ENCODE results near the gene LIMCH1. TPM values are rescaled to one million over a fixed set of nuclear protein-coding genes. Genes with fewer than 3 reads are reported as not detected.
A peak's percentile ranks its signal among the peaks of the same experiment; 100 is the strongest.

LIMCH1 gene
- total RNA-seq, 1 donor from 2014 or later, result 9.8 TPM

DNA sequence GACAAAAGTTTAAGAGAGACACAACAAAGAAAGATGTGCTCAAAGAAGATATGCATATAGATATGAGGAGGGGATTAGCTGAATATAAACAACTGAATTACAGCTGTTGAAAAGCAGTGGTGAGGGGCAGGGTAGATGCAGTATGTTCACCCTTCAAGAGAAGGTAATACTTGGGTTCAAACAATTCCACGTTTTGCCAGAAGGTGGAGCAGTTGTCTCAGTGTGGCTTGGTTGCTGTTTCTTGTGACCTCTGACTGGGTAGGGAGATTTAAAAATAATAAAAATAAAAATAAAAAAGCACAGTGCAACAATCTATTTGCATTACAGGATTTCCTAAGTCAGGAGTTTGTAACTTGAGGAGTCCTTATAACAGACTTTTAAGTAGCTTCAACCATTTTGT lies 187.3 kb downstream of the LIMCH1 start:
- peak; percentile 18 for DNase-seq (ENCODE audit: low spot score)
- H3K9me3 Mint-ChIP-seq, result peaks cover 6% of the 10 kb centered on the region

DNA sequence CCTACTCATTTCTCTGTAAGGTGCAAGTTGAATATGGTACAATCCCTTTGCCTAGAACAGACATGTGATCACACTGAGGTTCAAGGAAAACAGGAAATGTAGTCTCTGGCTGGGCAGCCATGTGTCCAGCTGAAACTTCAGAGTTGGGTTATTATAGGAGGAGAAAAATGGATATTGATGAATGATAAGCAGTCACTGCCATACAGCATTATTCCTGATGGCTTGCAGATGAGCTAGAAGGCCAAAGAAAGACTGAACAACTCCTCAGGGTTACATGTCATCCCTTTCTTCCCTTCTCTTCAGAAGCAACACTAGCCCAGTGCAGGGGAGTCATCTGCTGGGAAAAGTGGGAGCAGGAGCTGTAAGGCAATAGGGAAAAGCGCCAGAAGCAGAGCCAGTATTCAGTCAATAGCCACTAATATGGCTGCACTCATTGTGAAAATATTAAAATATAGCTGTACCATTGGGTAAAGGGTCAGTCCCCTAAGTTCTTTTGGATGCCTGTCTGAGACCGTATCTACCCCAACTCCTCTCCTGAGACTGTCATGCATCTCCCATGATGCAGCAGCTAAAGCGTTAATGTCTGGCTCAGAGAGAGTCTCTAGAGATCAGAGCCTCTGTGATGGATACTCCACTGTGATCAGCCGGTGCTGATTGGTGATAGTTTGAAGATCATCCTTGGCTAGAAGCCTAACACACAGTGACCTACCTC lies 190.1 kb downstream of the LIMCH1 start:
- H3F3A ChIP-seq (ENCODE audit: low read depth), result no peaks in the 10 kb centered on the region
- Mint-ChIP-seq H3K27me3 (ENCODE audit: insufficient read depth, low read depth) (peaks cover 14% of the 10 kb centered on the region), H3K4me1 (no peaks in the 10 kb centered on the region), H3K36me3 (no peaks in the 10 kb centered on the region), H3K4me3 (no peak overlapping the region), H3K27ac (no peak overlapping the region), H3K9me3 (peaks cover 5% of the 10 kb centered on the region)
- no peak overlapping the region for H3K27ac ChIP-seq
- no peak overlapping the region for H3K9ac ChIP-seq
- no peaks in the 10 kb centered on the region for H4K20me1 ChIP-seq (ENCODE audit: low read depth)
- H3K27me3 ChIP-seq, result peaks cover 95% of the 10 kb centered on the region
- H3K4me1 ChIP-seq, result no peaks in the 10 kb centered on the region
- DNase-seq (ENCODE audit: low spot score), result no peak
- no peak overlapping the region for H2AFZ ChIP-seq (replicated peaks)
- no peaks in the 10 kb centered on the region for H3K36me3 ChIP-seq
- TF ChIP-seq EZH2 (IDR thresholded peaks at IDR 0.05) (no peak), CTCF (IDR thresholded peaks at IDR 0.05) (no peak), EZH2phosphoT487 (IDR thresholded peaks at IDR 0.05) (no peak)
- H3K4me3 ChIP-seq, result no peak overlapping the region
- no peak overlapping the region for H3K4me2 ChIP-seq
- H3K79me2 ChIP-seq (ENCODE audit: low read depth), result no peaks in the 10 kb centered on the region
- H3K9me3 ChIP-seq (ENCODE audit: low read depth), result no peaks in the 10 kb centered on the region

More for the DNA sequence above, 187.3 kb downstream of the LIMCH1 start:
- Mint-ChIP-seq H3K4me1 (no peaks in the 10 kb centered on the region), H3K27ac (no peak overlapping the region), H3K36me3 (no peaks in the 10 kb centered on the region), H3K27me3 (ENCODE audit: insufficient read depth, low read depth) (peaks cover 6% of the 10 kb centered on the region), H3K4me3 (no peak overlapping the region)
- H3K27ac ChIP-seq, result no peak overlapping the region
- no peak overlapping the region for H3K4me3 ChIP-seq
- H4K20me1 ChIP-seq (ENCODE audit: low read depth), result no peaks in the 10 kb centered on the region
- H3K9me3 ChIP-seq (ENCODE audit: low read depth), result no peaks in the 10 kb centered on the region
- H3K27me3 ChIP-seq, result peaks cover 95% of the 10 kb centered on the region
- H3F3A ChIP-seq (ENCODE audit: low read depth), result no peaks in the 10 kb centered on the region
- H3K79me2 ChIP-seq (ENCODE audit: low read depth), result no peaks in the 10 kb centered on the region
- H3K4me2 ChIP-seq, result no peak overlapping the region
- H2AFZ ChIP-seq (replicated peaks), result no peak overlapping the region
- H3K36me3 ChIP-seq, result no peaks in the 10 kb centered on the region
- TF ChIP-seq EZH2 (IDR thresholded peaks at IDR 0.05), result no peak
- peak; percentile 57 for TF ChIP-seq CTCF (IDR thresholded peaks at IDR 0.05)
- TF ChIP-seq EZH2phosphoT487 (IDR thresholded peaks at IDR 0.05), result no peak
- no peaks in the 10 kb centered on the region for H3K4me1 ChIP-seq
- H3K9ac ChIP-seq, result no peak overlapping the region

DNA sequence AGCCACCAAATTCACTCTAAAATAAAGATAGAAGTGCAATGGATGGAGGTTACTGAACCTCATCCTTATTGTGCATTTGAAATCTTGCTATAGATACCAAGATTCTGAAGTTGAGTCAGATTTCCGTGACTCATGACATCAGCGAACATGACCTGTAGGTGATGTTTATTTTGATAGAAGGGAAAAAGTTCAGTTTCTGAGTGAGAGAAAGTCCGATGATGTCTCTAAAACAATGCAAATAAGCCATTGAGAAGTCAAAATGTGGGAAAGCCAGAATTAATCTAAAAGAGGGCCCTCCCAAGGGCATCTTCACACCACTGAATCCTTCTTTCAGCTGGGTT lies 190.6 kb downstream of the LIMCH1 start:
- H3K27ac Mint-ChIP-seq, result no peak overlapping the region
- Histone ChIP-seq H4K20me1 (ENCODE audit: low read depth) (no peaks in the 10 kb centered on the region), H3K4me3 (no peak overlapping the region), H3K27ac (no peak overlapping the region), H2AFZ (replicated peaks) (no peak overlapping the region), H3K9me3 (ENCODE audit: low read depth) (no peaks in the 10 kb centered on the region), H3F3A (ENCODE audit: low read depth) (no peaks in the 10 kb centered on the region), H3K4me1 (no peaks in the 10 kb centered on the region), H3K79me2 (ENCODE audit: low read depth) (no peaks in the 10 kb centered on the region), H3K9ac (no peak overlapping the region), H3K27me3 (peaks cover 95% of the 10 kb centered on the region), H3K36me3 (no peaks in the 10 kb centered on the region), H3K4me2 (no peak overlapping the region)
- no peak for DNase-seq (ENCODE audit: low spot score)
- peaks cover 5% of the 10 kb centered on the region for H3K9me3 Mint-ChIP-seq
- H3K36me3 Mint-ChIP-seq, result no peaks in the 10 kb centered on the region
- no peak overlapping the region for H3K4me3 Mint-ChIP-seq
- peaks cover 14% of the 10 kb centered on the region for H3K27me3 Mint-ChIP-seq (ENCODE audit: insufficient read depth, low read depth)
- H3K4me1 Mint-ChIP-seq, result no peaks in the 10 kb centered on the region
- no peak for TF ChIP-seq CTCF (IDR thresholded peaks at IDR 0.05)
- TF ChIP-seq EZH2 (IDR thresholded peaks at IDR 0.05), result no peak
- TF ChIP-seq EZH2phosphoT487 (IDR thresholded peaks at IDR 0.05), result no peak
